Muscle layer of duodenum (tissue), 2 donors: Measurements from ENCODE around the gene PIP5K1C.
A peak's percentile ranks its signal among the peaks of the same experiment; 100 is the strongest.

ENCODE experiments used
- H3K27ac ChIP-seq: one replicate; pipeline ENCODE4 v1.7.0; 2013; ENCODE audit warnings: mild to moderate bottlenecking, low read length
- H3K27me3 ChIP-seq: one replicate; pipeline ENCODE4 v1.7.0; 2013; ENCODE audit warnings: low read depth, mild to moderate bottlenecking, control low read depth, low read length
- H3K36me3 ChIP-seq, 2 donors: one replicate each; pipeline ENCODE4 v1.7.0; 2013; ENCODE audit warnings: low read length in 2 of 2, control low read depth in 1 of 2, mild to moderate bottlenecking in 1 of 2; ENCODE audit not compliant: insufficient read depth in 2 of 2, control insufficient read depth in 1 of 2
- H3K4me1 ChIP-seq, 2 donors: one replicate each; pipeline ENCODE4 v1.7.0; 2013; ENCODE audit warnings: low read length in 2 of 2, mild to moderate bottlenecking in 2 of 2, control low read depth in 1 of 2, moderate library complexity in 1 of 2; ENCODE audit not compliant: insufficient read depth in 2 of 2, control insufficient read depth in 1 of 2
- H3K4me3 ChIP-seq, 2 donors: one replicate each; pipeline ENCODE4 v1.7.0; 2013; ENCODE audit warnings: low read length in 2 of 2, low read depth in 1 of 2, mild to moderate bottlenecking in 1 of 2
- H3K9me3 ChIP-seq, 2 donors: one replicate each; pipeline ENCODE4 v1.7.0; 2013; ENCODE audit warnings: low read length in 2 of 2, control low read depth in 1 of 2, mild to moderate bottlenecking in 1 of 2; ENCODE audit not compliant: control insufficient read depth in 1 of 2
- donor health status: healthy.

The PIP5K1C gene

GRCh38 chr19:3613818-3614661, 86.2 kb downstream of the PIP5K1C start:
- Histone ChIP-seq H3K27ac (no peak overlapping the region), H3K4me1 (peaks cover 0 to 25% of the 10 kb centered on the region in 2 donors), H3K4me3 (no peak overlapping the region), H3K36me3 (peaks cover 6 to 33% of the 10 kb centered on the region in 2 donors), H3K27me3 (no peaks in the 10 kb centered on the region), H3K9me3 (no peaks in the 10 kb centered on the region)

GRCh38 chr19:3612901-3613741, 87.1 kb downstream of the PIP5K1C start:
- H3K4me3 ChIP-seq = no peak overlapping the region
- H3K27ac ChIP-seq = no peak overlapping the region
- H3K9me3 ChIP-seq = no peaks in the 10 kb centered on the region
- H3K36me3 ChIP-seq = peaks cover 6 to 32% of the 10 kb centered on the region in 2 donors
- peaks cover 0 to 25% of the 10 kb centered on the region in 2 donors for H3K4me1 ChIP-seq
- H3K27me3 ChIP-seq = no peaks in the 10 kb centered on the region

- Histone ChIP-seq H3K27ac (no peak overlapping the region), H3K9me3 (no peaks in the 10 kb centered on the region), H3K4me3 (no peak overlapping the region), H3K4me1 (peaks cover 0 to 30% of the 10 kb centered on the region in 2 donors), H3K27me3 (no peaks in the 10 kb centered on the region), H3K36me3 (peaks cover 6 to 28% of the 10 kb centered on the region in 2 donors)
Observed at GRCh38 chr19:3612330-3612729, 87.9 kb downstream of the PIP5K1C start.

- H3K27me3 ChIP-seq = no peaks in the 10 kb centered on the region
- no peak overlapping the region for H3K4me3 ChIP-seq
- no peak overlapping the region for H3K27ac ChIP-seq
- no peaks in the 10 kb centered on the region for H3K9me3 ChIP-seq
- peaks cover 6 to 23% of the 10 kb centered on the region in 2 donors for H3K36me3 ChIP-seq
- peaks cover 0 to 34% of the 10 kb centered on the region in 2 donors for H3K4me1 ChIP-seq
Observed at GRCh38 chr19:3611841-3612240, 88.4 kb downstream of the PIP5K1C start.

- H3K9me3 ChIP-seq = no peaks in the 10 kb centered on the region
- H3K36me3 ChIP-seq = peaks cover 6 to 23% of the 10 kb centered on the region in 2 donors
- H3K4me3 ChIP-seq = no peak overlapping the region
- H3K27me3 ChIP-seq = no peaks in the 10 kb centered on the region
- peaks cover 0 to 39% of the 10 kb centered on the region in 2 donors for H3K4me1 ChIP-seq
- H3K27ac ChIP-seq = no peak overlapping the region
Observed at GRCh38 chr19:3610745-3611717, 89.2 kb downstream of the PIP5K1C start.

GRCh38 chr19:3609779-3610719, 90.2 kb downstream of the PIP5K1C start:
- no peak overlapping the region for H3K27ac ChIP-seq

GRCh38 chr19:3608750-3609322, 91.4 kb downstream of the PIP5K1C start:
- Histone ChIP-seq H3K4me3 (no peak overlapping the region), H3K27ac (no peak overlapping the region), H3K4me1 (peaks cover 0 to 35% of the 10 kb centered on the region in 2 donors)

More at GRCh38 chr19:3609779-3610719, 90.2 kb downstream of the PIP5K1C start:
- Histone ChIP-seq H3K36me3 (peaks cover 6 to 23% of the 10 kb centered on the region in 2 donors), H3K27me3 (no peaks in the 10 kb centered on the region), H3K4me1 (peaks cover 0 to 41% of the 10 kb centered on the region in 2 donors), H3K9me3 (no peaks in the 10 kb centered on the region), H3K4me3 (no peak overlapping the region)

GRCh38 chr19:3608079-3608641, 92.1 kb downstream of the PIP5K1C start:
- Histone ChIP-seq H3K9me3 (no peaks in the 10 kb centered on the region), H3K4me3 (peak overlapping the region in 1 of 2 donors; percentile 65), H3K27me3 (no peaks in the 10 kb centered on the region), H3K4me1 (peaks cover 0 to 28% of the 10 kb centered on the region in 2 donors), H3K27ac (no peak overlapping the region), H3K36me3 (peaks cover 6 to 23% of the 10 kb centered on the region in 2 donors)

More at GRCh38 chr19:3608750-3609322, 91.4 kb downstream of the PIP5K1C start:
- H3K9me3 ChIP-seq = no peaks in the 10 kb centered on the region
- H3K36me3 ChIP-seq = peaks cover 6 to 23% of the 10 kb centered on the region in 2 donors
- H3K27me3 ChIP-seq = no peaks in the 10 kb centered on the region

GRCh38 chr19:3607303-3608078, 92.8 kb downstream of the PIP5K1C start:
- H3K4me1 ChIP-seq = peaks cover 0 to 25% of the 10 kb centered on the region in 2 donors
- H3K27ac ChIP-seq = no peak overlapping the region
- peak overlapping the region; percentile 42 to 65 for H3K4me3 ChIP-seq

More at GRCh38 chr19:3607303-3608078, 92.8 kb downstream of the PIP5K1C start:
- Histone ChIP-seq H3K36me3 (peaks cover 6 to 20% of the 10 kb centered on the region in 2 donors), H3K27me3 (no peaks in the 10 kb centered on the region), H3K9me3 (no peaks in the 10 kb centered on the region)
